GM12872 (cell line): ENCODE data around the gene NPPC.
A peak's percentile ranks its signal among the peaks of the same experiment; 100 is the strongest.

ENCODE experiments used
- CTCF ChIP-seq: IDR thresholded peaks from 3 replicates; pipeline ENCODE4 v1.5.1; 2011; ENCODE audit warnings: low read depth, mild to moderate bottlenecking, low read length, moderate library complexity; ENCODE audit not compliant: insufficient read depth

NPPC gene

GRCh38 chr2:231933916-231934401 is 7.8 kb upstream of the NPPC start:
- no peak for TF ChIP-seq CTCF

- peak; percentile 29; the same call in 1 of the 3 replicates for TF ChIP-seq CTCF
These were observed 7.1 kb upstream of the NPPC start for GRCh38 chr2:231932985-231933915.

- TF ChIP-seq CTCF: no peak
These were observed 6.4 kb upstream of the NPPC start for GRCh38 chr2:231932711-231932970.

- no peak for TF ChIP-seq CTCF
These were observed 5.3 kb upstream of the NPPC start for GRCh38 chr2:231931481-231931915.

DNA sequence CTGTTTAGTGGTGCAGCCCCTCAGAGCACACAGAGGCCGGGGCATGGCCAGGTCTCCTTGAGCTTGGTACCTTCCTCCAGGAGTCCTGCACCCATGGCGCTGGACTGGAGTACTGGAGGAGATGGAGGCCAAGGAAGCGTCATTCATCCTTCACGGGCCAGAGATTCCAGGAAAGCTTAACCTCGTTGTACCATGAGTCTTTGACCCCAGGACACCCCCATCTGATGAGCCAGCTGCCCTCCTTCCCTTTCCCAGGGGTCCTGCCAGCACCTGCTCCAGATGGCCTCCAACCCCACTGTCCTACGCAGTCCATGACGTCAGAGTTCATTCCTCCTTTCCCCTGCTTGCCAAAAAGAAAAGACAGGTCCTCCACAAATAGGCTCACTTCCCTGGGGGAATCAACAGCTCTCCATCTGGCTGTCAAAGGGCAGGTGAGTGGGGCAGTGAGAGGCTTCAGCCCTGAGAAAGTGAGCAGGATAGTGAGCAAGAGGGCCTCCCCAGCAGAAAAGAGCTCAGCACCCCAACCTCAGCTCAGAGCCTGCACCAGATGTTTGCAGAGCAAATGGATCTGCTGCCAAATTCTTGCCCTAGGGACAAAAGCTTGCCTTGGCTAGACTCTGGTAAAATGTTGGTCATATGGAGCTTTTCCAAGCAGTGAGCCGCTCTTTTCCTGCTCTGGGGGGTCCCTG is 4.5 kb upstream of the NPPC start:
- TF ChIP-seq CTCF: no peak

- peak; percentile 65 for TF ChIP-seq CTCF
These were observed 3.9 kb upstream of the NPPC start for GRCh38 chr2:231929961-231930592.

- no peak for TF ChIP-seq CTCF
These were observed 2.9 kb upstream of the NPPC start for GRCh38 chr2:231928901-231929725.
